Psoas muscle (tissue), 8 donors: ENCODE data around the gene EEF1G. TPM values are rescaled to one million over a fixed set of nuclear protein-coding genes. Genes with fewer than 3 reads are reported as not detected.
A peak's percentile ranks its signal among the peaks of the same experiment; 100 is the strongest.

Experiments
- ATAC-seq, 4 donors: fragments of 200-7000 bp; cut with Tn5 transposase; one replicate each; pipeline ENCODE4 v1.9.1; 2020; ENCODE audit warnings: moderate library complexity in 3 of 4, mild to moderate bottlenecking in 2 of 4
- DNase-seq, 2 donors: peaks; one replicate each; pipeline ENCODE4 v3.0.0-alpha.2; 2020
- H3K27ac ChIP-seq: fragments of 200-600 bp; one replicate; pipeline ENCODE4 v1.8.0; 2022
- H3K27me3 ChIP-seq, 3 donors: fragments of 200-600 bp in 1 of 3; one replicate each; pipeline versions ENCODE4 v1.6.1 to v1.8.0; 2013 to 2022; ENCODE audit warnings: low read length in 2 of 3, mild to moderate bottlenecking in 2 of 3, moderate library complexity in 1 of 3; ENCODE audit not compliant: insufficient read depth in 3 of 3
- H3K36me3 ChIP-seq, 2 donors: fragments of 200-600 bp in 1 of 2; one replicate each; pipeline versions ENCODE4 v1.6.1 to v1.8.0; 2013 to 2022; ENCODE audit warnings: low read depth in 1 of 2, mild to moderate bottlenecking in 1 of 2, moderate library complexity in 1 of 2; ENCODE audit not compliant: insufficient read depth in 1 of 2
- H3K4me1 ChIP-seq: fragments of 200-600 bp; one replicate; pipeline ENCODE4 v1.8.0; 2022
- H3K4me3 ChIP-seq: fragments of 200-600 bp; one replicate; pipeline ENCODE4 v1.8.0; 2022; ENCODE audit warnings: mild to moderate bottlenecking
- H3K9me3 ChIP-seq: fragments of 200-600 bp; one replicate; pipeline ENCODE4 v1.8.0; 2022
- CTCF ChIP-seq: fragments of 200-600 bp; IDR thresholded peaks from one replicate; pipeline ENCODE4 v1.8.0; 2022; ENCODE audit warnings: antibody characterized with exemption
- WGBS, 3 donors: extraction: QIAGEN DNeasy Blood & Tissue Kit; methylation state at CpG; one replicate each; pipeline versions ENCODE4 v1.1.6 to v1.1.7; 2013; 5-methylcytosine and 5-hydroxymethylcytosine counted together
- intact Hi-C, 2 donors: fragments of 100-400 bp; cut with DNase I; formaldehyde crosslinking; loops; one replicate each; pipeline versions ENCODE4 v1.11.0 to v1.14.2; 2022
- polyA plus RNA-seq, 3 donors: library from polyadenylated mRNA; stranded (reverse); fragments of 200-250 nt; gene quantifications; one replicate each; pipeline ENCODE4 v1.2.3, GENCODE V29; 2013
- total RNA-seq, 4 donors: library from RNA; stranded (reverse); fragmentation: NEBNext Ultra II Directional in 2 of 4; extraction: Animal tissue kit (Norgen Biotek cat#: 25700) in 2 of 4; gene quantifications; one replicate each; pipeline versions ENCODE4 v1.2.1 to v1.2.4, GENCODE V29; 2021 to 2023
- donor health status: healthy with polysubstance abuse.
- donor health status: DM: no; HTN: no; CAD: no; lungs with moderate emphysema.
- donor health status: Bipolar disorder and iron deficiency.
- donor health status: healthy.
- donor health status: DM: yes; HTN: yes; CAD: no.
- donor health status: DM: no; HTN: no; CAD: no.
- donor health status: DM: no; HTN: no; CAD: no.
- donor health status: DM: yes; HTN: yes; CAD: no.

EEF1G gene
- total and polyA plus RNA-seq, 7 donors, result 1,137 to 2,356 (median 1,690) TPM

GRCh38 chr11:62547691-62548281, 25.9 kb downstream of the EEF1G start:
- H3K4me1 ChIP-seq, result peaks cover 51% of the 10 kb centered on the region
- peak; percentile 66 to 92 for DNase-seq
- TF ChIP-seq CTCF, result no peak
- no peaks in the 10 kb centered on the region for H3K27me3 ChIP-seq
- peak overlapping the region; percentile 91 for H3K4me3 ChIP-seq
- no peaks in the 10 kb centered on the region for H3K9me3 ChIP-seq
- H3K36me3 ChIP-seq, result no peaks in the 10 kb centered on the region
- intact Hi-C loops, result no loop called here
- WGBS, 3 donors, result 10 to 18% (median 16%) methylated on average over 8 of the region's 8 CpGs
- H3K27ac ChIP-seq, result peak overlapping the region; percentile 99
- ATAC-seq, result peak; percentile 53 to 64 (median 62)

GRCh38 chr11:62546929-62547625, 26.6 kb downstream of the EEF1G start:
- peak overlapping the region; percentile 91 for H3K4me3 ChIP-seq
- no peaks in the 10 kb centered on the region for H3K27me3 ChIP-seq
- ATAC-seq (peak in 1 of 4 donors; percentile 3), DNase-seq (no peak)
- TF ChIP-seq CTCF, result no peak
- intact Hi-C loops, result no loop called here
- H3K36me3 ChIP-seq, result no peaks in the 10 kb centered on the region
- 1 to 2% (median 1%) methylated on average over 35 to 40 of the region's 40 CpGs for WGBS, 3 donors
- no peaks in the 10 kb centered on the region for H3K9me3 ChIP-seq
- H3K4me1 ChIP-seq, result peaks cover 51% of the 10 kb centered on the region
- H3K27ac ChIP-seq, result peak overlapping the region; percentile 99

GRCh38 chr11:62546244-62546928, 27.3 kb downstream of the EEF1G start, which contains the start of gene AHNAK:
Gene AHNAK, minus strand, starts transcription at chr11:62546806. Its CDS starts 10,708 bp downstream, at chr11:62536098.
- no peaks in the 10 kb centered on the region for H3K9me3 ChIP-seq
- intact Hi-C loops, result no loop called here
- H3K4me1 ChIP-seq, result peaks cover 51% of the 10 kb centered on the region
- peak within 1 kb of the TSS; percentile 99 for H3K27ac ChIP-seq
- TF ChIP-seq CTCF, result no peak
- peak within 1 kb of the TSS; percentile 91 for H3K4me3 ChIP-seq
- H3K36me3 ChIP-seq, result no peaks in the 10 kb centered on the region
- DNase-seq (peak; percentile 88 to 93), ATAC-seq (peak; percentile 53 to 64 (median 58))
- no peaks in the 10 kb centered on the region for H3K27me3 ChIP-seq
- WGBS, 3 donors, result 1% methylated on average over 40 to 69 of the region's 69 CpGs

GRCh38 chr11:62545437-62546243, 28.1 kb downstream of the EEF1G start:
- Histone ChIP-seq H3K4me3 (peak overlapping the region; percentile 91), H3K9me3 (no peaks in the 10 kb centered on the region), H3K4me1 (peaks cover 59% of the 10 kb centered on the region), H3K27ac (peak overlapping the region; percentile 99), H3K36me3 (peaks cover 0 to 2% of the 10 kb centered on the region in 2 donors), H3K27me3 (no peaks in the 10 kb centered on the region)
- peak; percentile 6 for TF ChIP-seq CTCF
- 0 to 1% (median 1%) methylated on average over 47 to 59 of the region's 59 CpGs for WGBS, 3 donors
- DNase-seq (peak; percentile 96 to 97), ATAC-seq (peak; percentile 54 to 58 (median 57))
- intact Hi-C loops, result loop anchor here in 1 of 2 donors (2.0 kb wide), 1 partner anchor 15 kb away; no protein-coding TSS in a partner anchor
